Globus pallidus (tissue), 1 donor: Measurements from ENCODE around the gene UNC50.

Experiments used
- DNase-seq: peaks from one replicate; pipeline ENCODE4 v3.0.0-alpha.2; 2015; ENCODE audit warnings: low spot score

The UNC50 gene

DNA sequence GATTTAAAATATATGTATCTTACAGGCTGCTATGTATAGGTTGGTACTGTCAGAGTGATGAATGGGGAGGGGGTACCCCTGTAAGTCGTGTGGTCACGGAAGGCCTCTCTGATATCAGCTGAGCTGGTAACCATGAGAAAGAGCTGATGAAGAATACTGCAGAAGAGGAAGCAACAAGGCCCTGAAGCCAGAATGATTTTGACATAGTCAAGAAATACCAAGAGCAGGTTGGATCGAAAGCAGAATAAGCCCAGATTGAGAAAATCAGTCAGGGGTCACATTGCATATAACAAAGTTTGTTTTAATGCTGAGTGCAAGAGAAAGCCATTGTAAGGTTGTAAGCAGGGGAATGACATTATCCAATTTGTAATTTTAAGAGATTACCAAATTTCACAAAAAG lies 57.3 kb downstream of the UNC50 start:
- no peak for DNase-seq
